ENCODE results near the gene MAPKAP1.
A peak's percentile ranks its signal among the peaks of the same experiment; 100 is the strongest.

- no peak for TF ChIP-seq CTCF (IDR thresholded peaks at IDR 0.05)
- TF ChIP-seq POLR2A (IDR thresholded peaks at IDR 0.05), result peak in 1 of 3 donors; percentile 9
Observed at GRCh38 chr9:125747053-125747764, 40.2 kb upstream of the MAPKAP1 start, which contains the start of gene PBX3.
